GM12872 (cell line): Measurements from ENCODE around the gene RAB9A.
A peak's percentile ranks its signal among the peaks of the same experiment; 100 is the strongest.

Source experiments
- CTCF ChIP-seq: IDR thresholded peaks from 3 replicates; pipeline ENCODE4 v1.5.1; 2011; ENCODE audit warnings: low read depth, mild to moderate bottlenecking, low read length, moderate library complexity; ENCODE audit not compliant: insufficient read depth

RAB9A gene

GRCh38 chrX:13748486-13748885 lies 59.6 kb downstream of the RAB9A start:
- no peak for TF ChIP-seq CTCF

DNA sequence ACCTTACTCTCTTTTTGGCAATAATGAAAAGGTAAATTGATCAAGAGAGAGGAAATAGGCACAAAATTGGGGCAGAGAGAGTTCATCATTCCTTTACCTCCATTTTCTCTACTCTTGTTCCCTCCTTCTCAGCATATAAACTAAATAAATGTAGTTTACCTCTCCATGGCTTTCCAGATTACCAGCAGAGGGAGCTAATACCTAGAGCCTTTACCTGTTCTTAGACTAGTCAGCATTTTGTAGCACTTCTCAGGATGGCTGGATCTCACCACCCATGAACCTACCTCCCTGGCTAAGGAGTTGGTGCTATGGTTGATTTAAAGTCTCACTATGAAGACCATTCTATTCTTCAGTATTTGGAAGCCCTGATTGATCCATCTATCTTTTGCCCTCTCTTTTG lies 61.3 kb downstream of the RAB9A start:
- TF ChIP-seq CTCF, result peak; percentile 51; the same call in 2 of the 3 replicates

DNA sequence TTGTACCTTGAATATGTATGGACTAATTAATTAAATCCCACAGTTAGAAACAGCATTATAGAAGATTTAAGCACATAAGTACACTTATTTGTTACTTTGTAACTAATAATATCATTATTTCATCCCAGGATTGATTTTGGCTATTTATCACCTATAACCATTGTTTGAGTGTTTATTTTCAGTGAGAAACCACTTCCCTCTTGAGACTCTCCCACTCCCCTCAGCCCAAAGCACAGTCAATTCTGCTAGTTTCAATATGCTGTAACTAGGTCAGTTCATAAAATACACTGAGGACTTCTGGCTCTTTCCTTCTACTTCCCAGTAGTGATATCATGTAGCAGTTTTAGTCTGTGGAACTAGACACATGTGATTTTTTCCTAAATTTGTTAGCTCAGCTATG lies 61.9 kb downstream of the RAB9A start:
- TF ChIP-seq CTCF, result no peak

DNA sequence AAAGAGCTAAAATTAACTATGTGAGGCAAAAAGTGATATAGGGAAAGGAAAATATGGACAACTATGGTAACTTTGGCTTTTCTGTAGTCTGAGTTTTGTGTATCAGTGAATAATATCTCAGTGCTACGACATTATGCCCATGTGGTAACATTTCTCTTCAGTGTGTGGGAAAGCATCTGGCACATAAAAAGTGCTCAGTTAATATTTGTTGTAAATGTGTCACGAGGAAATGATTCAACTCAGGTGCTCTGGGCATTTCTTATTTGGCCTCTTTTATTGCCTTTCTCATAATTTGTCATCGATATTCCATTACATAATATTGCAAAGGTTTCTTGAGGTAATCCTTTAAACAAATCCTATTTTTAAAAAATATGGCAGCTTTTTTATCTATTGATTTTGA lies 63.2 kb downstream of the RAB9A start:
- TF ChIP-seq CTCF, result no peak

DNA sequence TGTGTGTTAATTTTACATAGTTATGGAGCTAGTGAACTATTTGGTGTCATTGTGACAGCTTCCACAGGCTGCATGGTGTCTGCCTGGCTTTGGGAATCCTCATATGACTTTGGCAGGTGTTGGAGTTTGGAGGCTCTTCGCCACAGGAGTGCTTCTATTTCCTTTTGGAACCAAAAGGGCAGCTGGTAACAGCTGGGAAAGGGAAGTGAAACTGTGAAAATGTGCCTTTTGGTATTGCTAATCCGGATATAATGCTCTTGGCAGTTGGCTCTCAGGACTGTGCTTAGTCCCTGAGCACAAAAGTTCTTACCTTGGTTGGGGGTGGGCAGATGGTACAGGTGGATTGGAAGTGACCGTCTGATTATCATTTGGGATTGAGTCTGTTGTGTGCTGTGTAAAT lies 63.7 kb downstream of the RAB9A start:
- no peak for TF ChIP-seq CTCF

- TF ChIP-seq CTCF, result no peak
Observed at GRCh38 chrX:13754765-13755164, 65.8 kb downstream of the RAB9A start.

DNA sequence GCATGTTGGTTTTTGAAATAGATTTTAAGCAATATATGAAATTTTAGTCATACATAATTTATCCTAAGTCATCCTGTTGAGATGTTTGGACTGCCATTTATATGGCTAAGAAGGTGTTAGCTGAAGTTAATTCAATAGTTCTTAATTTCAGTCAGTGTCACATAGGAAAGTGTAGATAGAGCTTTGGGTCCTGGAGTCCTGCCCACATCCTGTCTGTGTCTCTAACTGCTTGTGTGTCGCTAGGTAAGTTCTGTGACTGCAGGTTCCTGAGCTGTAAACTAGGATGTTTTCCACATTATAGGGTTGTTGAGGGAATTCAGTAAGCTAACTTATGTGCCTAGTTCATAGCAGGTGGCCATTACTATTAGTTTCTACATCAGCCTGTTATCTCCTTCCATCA lies 66.3 kb downstream of the RAB9A start:
- TF ChIP-seq CTCF, result no peak

DNA sequence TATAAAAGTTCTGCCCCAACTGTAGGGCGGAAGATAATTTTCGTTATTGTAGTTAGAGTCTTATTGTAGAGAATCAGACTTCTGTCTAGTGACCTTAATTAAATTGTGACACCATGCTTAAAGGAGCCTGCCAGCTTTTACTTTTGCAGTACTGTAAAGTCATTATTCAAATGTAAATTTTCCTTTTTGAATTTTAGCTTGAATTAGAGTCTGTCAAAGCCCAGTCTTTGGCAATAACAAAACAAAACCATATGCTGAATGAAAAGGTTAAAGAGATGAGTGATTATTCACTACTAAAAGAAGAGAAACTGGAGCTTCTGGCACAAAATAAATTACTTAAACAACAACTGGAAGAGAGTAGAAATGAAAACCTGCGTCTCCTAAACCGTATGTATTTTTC lies 67.5 kb downstream of the RAB9A start:
- no peak for TF ChIP-seq CTCF
